Stimulated activated CD4-positive, alpha-beta T cell treated with anti-CD3 and anti-CD28 coated beads, Interleukin-4, amount 100 ng/mL, for 4 hours (primary cell): ENCODE data around the gene PDZRN3.

ENCODE experiments used
- DNase-seq, 2 experiments: peaks; one replicate each; pipeline ENCODE4 v3.0.0-alpha.2; 2020

The PDZRN3 gene

DNA sequence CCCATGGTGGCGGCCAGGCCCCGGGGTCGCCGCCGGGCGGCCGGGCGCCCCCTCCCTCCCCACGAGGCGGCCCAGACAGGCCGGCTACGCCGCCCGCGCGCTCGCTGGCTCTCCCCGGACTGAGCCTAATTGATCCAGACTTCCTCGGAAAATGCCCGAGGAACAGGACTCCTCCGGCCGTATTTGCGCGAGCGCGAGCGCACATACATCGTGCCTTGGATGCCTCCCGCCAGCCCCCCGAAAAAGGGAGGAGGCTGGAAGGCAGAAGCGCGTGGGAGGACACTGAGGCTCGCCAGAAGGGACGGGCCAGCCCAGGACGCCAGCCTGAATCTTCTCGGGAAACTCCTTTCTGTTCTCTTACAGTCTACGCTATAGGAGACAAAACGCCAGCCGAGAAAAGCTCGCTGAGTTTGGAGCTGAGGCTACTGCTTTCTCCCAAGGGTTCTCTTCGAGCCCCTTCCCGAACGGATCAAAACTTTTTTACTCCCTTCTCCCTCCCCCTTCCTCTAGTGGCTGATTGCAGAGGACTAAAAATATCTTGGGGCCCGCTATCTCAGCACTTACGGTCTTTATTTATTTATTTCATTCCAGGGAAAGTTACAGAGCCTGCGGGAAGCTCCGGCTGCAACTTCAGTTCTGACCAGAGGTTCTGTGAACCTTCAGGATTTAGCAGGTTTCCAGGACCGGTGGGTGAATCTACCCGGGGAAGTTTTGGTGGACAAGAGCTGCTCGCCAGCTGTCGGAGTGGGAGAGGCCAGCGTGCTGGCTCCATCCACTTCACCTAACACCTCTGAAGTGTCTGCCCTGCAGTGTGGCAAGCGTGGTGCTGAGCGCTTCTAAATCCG is at the start of gene PDZRN3:
PDZRN3 (minus strand) TSS at position 121 of the 845 bp plus-strand sequence.
- no peak for DNase-seq

DNA sequence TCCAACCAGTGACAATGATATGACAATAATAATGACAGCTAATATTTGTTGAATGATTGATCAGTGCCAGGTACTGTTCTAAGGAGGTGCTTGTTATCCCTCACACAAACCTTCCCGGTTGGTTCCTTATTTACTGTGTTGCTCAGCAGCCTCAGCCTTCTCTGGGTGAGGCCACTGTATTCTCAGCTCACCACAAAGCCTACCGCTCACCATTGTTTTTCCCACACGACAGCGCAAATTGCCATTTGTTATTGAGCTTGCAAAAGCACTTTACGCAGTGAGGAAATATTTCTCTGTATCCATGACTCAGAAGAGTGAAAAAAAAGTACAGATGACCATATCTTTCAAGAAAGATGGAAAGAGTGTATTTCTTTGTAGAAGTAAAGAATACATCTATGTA is 49.5 kb upstream of the PDZRN3 start:
- no peak for DNase-seq

DNA sequence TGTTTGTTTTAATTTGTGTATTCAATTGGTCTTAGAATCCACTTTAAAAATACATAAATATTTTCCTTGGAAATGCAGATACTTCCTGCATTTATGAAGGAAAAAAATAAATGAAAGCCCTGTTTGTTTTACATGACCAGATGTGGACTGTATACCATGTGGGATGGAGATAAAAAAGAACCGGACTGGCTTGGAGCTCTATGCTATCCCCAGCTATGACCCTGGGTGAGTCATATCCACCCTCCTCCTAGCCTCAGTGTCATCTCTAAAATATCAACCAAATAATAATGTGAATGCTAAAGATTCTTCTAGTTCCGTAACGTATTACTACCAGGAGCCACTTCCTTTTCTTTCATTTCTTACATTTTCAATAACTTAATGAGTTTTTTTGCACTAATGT is 44.5 kb upstream of the PDZRN3 start:
- no peak for DNase-seq

DNA sequence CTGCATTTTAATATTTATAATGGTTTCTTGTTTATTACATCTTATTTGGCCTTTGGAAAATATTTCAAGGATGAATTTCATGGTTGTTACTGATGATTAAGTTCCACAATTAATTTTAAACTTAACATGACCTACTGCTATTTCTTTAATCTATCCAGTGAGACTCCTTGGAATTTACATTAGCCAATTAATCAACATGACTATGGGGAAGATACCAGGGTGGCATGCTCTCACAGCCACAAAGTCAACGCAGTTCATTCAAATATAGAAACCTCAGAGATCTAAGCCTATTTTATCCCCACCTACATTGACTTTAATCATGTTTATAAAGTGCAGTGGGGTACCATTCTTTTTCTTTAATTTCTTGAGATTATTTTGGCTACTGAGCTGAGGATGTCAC is 43.6 kb upstream of the PDZRN3 start:
- DNase-seq: no peak

DNA sequence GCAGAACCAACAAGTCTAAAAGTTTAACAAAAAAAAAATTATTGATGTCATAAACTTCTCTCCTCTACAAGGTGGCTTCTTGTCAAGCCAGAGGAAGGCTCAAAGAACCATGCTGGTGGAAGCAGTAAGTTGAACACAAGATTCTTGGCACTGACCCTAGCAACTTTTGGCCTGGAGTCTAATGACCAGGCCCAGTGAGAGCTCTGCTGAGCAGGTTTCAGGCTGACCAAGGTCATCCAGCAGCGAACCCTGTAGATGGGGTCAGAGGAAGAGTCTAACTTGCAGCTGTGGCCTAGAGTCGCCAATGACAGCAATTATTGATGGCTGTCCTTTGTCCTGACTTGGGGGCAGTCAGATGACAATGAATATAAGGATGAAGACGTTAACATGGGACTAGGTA is 43.1 kb upstream of the PDZRN3 start:
- no peak for DNase-seq

DNA sequence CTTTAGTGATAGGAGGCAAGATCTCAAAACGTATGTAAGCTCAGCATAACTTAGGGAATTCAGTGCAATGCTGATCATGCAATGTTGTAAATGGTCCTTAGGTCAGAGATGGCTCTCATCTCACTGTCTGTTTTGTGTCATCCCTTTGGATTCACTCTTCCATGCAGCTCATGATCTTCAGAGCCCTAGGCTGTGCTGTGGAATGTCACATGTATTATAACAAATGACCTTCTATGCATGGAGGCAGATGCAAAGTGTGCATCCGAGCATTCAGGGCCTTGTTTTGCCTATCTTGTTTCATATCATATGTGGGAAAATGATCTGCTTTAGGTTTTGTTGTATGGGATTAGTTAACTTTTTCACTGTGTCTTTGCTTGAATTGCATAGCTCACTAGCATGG is 40.5 kb upstream of the PDZRN3 start:
- no peak for DNase-seq

DNA sequence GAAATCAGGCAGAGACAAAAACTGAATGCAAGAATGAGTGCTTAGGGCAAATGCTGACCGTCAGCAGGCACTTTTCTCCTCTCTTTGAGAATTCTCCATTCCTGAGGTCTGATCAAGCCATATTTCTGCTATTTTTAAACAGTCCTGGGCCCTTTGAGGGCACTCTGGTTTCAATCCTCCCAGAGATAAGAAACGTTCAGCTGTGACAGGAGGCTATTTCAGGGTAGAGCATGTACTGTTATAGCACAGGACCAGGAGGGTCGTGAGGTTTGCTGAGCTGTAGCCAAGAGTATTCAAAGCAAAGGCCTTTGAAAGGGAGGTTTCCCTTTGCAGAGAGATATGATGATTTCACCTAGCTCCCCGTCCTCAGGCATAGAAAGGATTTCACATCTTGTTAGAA is 39.6 kb upstream of the PDZRN3 start:
- DNase-seq: no peak

DNA sequence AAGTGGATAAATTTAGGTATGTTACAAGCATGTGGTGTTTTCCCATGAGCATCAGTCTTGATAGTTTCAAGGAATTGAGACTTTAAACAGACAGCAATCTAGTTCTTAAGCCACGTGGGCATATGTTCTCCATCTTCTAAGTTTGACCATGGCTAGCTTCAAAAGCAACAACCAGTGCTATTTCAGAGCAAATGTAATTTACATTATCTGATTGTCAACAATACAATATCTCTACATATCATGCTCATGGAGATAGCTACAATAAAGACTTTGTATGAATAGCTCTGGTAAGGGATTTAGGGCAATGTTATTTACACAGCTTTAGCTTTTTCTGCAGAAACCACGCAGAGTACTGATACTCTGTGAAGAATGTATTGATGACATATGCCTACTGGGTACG is 38.8 kb upstream of the PDZRN3 start:
- no peak for DNase-seq

DNA sequence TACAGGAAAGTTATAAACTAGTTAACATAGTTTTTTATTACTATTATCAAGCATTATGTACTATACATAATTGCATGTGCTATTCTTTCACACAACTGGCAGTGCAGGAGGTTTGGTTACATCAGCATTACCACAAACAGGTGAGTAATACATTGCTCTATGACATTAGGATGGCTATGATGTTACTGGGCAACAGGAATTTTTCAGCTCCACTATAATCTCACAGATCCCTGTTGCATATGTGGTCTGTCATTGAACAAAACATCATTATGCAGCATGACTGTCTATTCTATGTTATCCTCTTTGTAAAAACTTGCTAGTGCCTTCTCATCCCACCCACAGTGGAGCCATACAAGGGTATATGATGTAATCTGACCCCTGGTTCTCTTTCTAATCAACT is 36.5 kb upstream of the PDZRN3 start:
- DNase-seq: no peak

DNA sequence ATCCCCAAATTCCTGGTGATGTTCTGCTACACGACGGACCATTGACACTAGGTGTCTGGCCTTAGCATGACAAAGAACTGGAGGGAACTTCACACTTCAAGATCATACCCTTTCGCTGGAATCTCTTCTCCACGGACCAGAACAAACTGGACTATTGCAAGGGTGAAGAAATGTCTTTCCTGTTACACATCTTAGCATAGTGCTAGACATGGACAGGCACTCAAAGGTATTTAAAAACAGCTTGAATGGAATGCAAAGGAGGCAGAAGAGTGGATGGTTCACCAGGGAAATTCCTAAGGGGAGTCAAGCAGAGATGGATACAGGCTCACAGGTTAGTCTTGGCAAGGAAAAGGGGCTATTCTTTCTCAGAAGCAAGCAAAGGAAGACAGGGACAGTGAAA is 33.5 kb upstream of the PDZRN3 start:
- no peak for DNase-seq

DNA sequence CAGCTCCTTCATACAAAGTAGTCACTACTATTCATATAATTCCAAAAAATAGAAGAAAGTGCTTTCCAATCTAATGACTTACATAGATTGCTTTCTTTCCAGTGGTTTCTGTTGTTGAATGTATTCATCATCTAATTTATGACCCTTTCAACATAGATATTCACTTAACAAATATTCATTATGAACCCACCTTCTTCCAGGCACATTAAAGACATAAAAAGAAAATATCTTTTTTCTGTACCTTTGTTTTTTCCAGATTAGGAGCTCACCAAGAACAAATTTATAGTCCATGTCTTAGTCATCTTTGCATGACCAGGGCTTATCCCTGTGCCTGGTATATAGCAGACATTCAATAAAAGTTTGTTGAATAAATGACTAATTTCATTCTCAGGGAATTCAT is 32.4 kb upstream of the PDZRN3 start:
- no peak for DNase-seq

DNA sequence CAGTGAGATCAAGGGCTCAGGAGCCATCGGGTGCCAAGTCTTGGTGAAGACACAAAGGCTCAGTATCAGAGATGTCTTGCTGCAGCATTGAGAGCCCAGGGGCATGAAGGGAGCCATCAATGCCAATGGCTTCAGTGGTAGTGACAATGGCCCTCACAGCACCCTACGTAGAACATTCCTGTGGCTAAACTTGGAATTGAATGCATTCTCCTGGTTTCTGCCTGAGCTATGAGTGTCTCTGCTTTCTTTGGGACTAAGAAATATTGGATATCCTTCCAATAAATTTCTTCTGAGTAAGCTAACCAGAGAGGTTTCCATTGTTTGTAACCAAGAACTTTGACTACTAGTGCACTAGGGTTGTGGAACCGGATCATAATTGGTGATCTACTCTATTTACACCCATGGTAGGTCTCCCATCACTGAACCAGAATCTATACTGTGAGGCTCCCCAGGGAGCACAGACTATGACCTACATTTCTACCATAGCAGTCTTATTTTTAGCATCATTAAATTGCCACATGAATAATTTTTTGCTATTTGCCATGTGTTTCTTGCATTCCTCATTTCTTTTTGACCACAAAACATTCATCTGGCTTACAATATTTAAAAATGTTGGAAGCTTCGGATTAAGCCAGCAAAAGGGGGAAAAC is 31.6 kb upstream of the PDZRN3 start:
- no peak for DNase-seq

DNA sequence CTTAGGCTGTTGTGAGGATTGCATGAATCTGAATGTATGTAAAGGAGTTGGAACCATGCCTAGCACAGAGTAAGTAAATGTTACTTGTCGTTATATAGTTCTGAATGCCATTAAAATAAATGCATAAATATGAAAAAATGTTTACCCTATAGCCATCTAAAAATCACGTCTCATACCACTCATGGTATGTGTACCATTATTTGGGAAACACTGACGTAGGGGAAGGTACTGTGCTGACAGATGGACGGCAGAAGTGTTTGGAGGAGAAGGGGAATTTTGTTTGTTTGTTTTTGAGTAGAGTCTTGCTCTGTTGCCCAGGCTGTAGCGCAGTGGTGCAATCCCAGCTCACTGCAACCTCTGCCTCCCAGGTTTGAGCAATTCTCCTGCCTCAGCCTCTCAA is 30.5 kb upstream of the PDZRN3 start:
- no peak for DNase-seq

DNA sequence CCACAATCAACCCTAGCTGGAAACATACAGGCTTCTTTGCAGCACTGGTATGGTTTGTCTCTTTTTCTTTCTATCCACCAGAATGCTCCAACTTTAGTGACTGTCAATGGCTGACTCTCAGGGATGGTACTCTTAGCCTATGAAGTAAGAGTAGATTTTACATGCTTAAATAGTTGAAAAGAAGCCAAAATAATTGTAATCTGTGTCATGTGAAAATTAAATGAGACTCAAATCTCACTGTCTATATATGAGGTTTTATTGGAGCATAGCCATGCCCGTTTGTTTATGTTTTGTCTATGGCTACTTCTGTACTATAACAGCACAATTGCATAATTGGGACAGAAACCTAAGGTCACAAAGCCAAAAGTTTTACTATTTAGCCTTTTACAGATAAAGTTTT is 29.1 kb upstream of the PDZRN3 start:
- no peak for DNase-seq

DNA sequence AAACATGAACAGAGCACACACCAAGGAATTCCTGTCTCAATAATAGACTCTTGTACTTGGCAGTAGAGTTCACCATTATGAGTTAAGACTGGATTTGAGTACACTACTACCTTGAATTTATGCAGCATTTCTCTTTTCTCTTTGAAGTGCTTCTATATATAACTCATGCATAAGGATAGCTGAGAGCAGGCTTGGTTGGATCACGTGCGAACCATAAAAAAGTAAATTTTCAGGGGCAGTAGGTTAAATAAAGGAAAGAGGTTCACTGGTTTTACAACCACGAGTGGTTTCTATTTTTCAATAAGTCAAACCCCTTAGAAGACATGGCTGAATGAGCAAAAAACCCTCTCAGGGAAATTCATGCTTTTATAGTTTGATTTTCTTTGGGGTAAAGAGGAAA is 28.6 kb upstream of the PDZRN3 start:
- DNase-seq: no peak

DNA sequence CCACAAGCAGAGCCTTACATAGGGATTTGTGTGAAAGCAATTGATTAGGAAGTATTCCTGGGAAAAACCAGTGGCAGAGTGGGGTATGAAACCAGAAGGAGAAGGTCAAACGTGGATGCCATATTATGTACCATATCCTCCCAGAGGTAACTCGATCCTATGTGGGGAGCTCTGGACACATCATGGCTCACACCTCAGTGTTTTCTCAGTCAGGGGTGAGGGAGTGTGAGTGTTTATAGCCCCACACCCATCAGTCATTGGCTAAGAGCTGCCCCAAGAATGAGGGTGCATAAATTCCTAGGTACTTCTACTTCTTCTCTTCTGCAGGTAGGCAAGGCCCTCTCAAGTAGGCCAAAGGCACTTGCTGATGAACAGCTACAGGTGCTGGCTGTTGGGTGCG is 28.2 kb upstream of the PDZRN3 start:
- DNase-seq: no peak

DNA sequence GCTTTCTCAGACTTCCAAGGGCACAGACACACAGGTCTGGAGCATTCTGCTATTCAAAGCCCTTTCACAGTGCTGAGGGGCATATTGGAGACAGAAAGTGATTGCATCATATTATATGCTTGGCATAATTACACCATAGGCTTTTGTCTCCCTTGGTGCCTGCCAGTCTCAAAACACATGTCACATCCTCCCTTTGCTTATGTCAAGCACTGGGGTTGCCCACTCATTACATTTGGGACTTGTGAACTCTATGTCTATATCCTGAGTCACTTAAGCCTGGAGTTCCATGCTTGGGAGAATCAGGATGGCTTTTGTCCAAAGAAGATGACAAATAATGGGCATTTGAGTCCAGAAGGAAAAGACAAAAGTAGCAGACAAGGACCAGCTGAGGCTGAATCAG is 12.3 kb upstream of the PDZRN3 start:
- no peak for DNase-seq

DNA sequence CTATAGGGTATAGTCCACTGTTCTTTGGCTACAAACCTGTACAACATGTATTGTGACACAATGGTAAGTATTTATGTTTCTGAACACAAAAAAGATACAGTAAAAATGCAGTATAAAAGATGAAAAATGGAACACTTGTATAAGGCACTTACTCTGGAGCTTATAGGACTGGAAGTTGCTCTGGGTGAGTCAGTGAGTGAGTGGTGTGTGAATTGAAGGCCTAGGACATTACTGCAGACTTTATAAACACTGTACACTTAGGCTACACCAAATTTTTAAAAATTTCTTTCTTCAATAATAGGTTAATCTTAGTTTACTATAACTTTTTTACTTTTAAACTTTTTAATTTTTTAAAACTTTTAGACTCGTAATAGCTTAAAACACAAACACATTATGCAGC is 10.5 kb upstream of the PDZRN3 start:
- DNase-seq: no peak

DNA sequence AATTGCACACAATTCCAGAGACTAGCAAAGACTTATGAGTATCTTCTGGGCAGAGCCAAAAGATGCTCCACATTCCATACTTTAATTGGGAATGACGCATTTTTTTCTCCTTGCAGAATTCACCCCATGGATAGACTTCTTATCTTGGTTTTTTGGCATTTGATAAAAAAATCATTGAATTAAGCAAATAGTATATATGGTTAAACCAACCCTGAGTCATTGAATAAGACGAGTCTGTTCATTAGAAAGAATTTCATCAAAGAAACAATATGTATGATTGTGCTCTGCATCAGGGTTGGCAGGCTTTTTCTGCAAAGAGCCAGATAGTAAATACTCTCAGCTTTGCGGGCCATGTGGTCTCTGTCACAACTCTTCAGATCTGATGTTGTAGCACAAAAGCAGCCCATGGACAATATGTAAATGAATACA is 9.2 kb upstream of the PDZRN3 start:
- DNase-seq: no peak

DNA sequence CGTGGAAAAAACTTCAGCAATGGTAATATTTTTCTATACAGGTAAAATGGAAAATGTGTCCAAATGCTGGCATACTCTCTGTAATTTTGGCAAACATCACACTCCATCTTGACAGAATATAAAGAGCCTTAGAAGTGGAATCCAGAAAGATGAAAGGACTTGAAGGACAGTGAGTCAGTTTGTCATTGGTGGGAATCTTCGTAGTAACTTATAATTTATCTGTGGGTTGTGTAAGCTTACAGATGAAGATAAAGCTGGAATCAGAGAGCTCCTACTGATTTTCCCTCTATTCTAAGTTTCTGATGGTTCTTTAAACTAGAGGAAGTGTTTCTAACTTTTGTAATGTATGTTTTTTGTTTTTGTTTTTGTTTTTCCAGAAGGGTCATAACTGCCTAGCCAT is 8.7 kb upstream of the PDZRN3 start:
- DNase-seq: no peak

DNA sequence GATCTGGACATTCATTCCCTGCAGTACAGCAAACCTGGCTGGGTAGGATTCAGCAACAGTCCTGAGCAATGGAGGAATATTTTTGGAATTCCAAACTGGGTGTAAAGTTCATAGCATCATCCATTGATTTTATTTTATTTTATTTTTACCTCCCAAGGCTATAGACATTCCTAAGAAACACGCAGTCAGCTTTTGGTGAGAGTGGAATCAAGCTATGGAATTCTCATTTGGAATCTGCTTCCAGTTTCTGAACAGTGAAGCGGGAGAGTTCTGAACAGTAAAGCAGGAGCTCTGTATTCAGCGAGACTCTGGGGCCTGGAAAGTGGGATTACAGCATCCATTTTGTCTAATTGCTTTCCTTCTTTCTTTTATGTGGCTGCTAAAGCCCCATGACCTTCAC is 1.4 kb upstream of the PDZRN3 start:
- DNase-seq: no peak

DNA sequence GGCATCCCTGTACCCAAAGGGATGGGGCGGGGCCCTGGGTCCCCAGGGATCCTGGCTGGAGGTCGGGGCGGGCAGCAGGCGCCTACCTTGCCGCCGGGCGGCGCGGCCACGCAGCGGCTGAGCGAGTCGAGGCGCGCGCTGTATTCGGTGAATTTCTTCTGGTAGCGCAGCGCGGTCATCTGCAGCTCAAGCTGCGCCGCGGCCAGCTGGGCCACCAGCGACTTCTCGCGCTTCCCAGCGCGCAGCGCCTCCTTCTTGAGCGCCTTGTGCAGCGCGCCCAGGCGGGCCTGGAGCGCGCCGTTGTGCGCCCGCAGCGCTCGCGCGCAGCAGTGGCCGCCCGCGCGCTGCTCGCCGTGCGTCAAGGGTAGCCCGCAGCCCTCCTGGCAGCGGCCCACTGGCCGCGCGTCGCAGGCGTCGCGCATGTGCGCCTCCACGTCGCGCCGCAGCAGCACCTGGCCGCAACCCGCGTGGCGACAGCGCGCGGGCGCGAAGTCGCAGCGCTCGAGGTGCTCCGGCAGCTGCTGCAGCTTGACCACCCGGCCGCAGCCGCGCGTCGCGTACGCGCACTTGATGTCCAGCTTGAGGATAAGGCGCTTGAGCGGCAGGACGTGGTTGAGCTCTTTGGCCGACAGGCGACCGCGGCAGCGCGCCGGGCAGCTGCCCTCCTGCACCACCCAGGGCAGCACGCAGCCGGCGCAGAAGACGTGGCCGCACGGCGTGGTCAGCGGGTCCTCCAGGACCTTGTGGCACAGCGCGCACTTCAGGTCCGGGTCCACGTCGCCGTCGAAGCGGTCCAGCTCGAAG is 522 bp downstream of the PDZRN3 start:
- no peak for DNase-seq

DNA sequence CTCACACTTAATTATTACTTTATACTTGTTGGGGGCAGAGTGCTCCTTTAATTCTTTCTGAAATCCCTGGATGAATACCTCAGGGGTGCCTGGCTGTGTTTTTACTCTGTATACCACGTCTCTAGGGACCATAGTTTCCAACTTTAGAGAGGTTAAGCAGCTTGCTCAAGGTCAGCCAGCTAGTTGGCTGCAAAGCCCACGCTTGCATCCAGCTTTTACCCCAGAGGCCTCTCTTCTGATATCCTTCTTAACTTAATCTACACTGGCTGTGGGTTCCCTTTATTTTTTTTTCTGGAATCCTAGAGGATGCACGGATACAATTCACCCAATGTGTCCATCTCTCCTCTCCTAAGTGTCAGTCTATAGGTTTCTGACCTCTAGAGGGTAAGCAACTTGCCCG is 1.4 kb downstream of the PDZRN3 start:
- DNase-seq: no peak
